DND-41 (cell line): ENCODE results near the gene AUTS2.

Experiments
- CTCF ChIP-seq: IDR thresholded peaks from 2 replicates; pipeline ENCODE4 v1.5.1; 2012; ENCODE audit warnings: borderline replicate concordance, low read length, moderate library complexity, mild to moderate bottlenecking; ENCODE audit not compliant: poor library complexity, severe bottlenecking; ENCODE audit errors: extremely low read depth
- EZH2 ChIP-seq: IDR thresholded peaks from 3 replicates; pipeline ENCODE4 v1.6.1; 2012; ENCODE audit warnings: borderline replicate concordance, low read depth, mild to moderate bottlenecking, moderate library complexity, low read length, inconsistent platforms; ENCODE audit not compliant: severe bottlenecking

GRCh38 chr7:70114806-70115205 lies 516.5 kb downstream of the AUTS2 start:
- TF ChIP-seq CTCF = no peak
- no peak for TF ChIP-seq EZH2
